PC-9 (cell line): ENCODE data around the gene MAML3.

ENCODE experiments used
- EZH2 ChIP-seq: fragments of 200-600 bp; sonication (generic); IDR thresholded peaks from 2 replicates; pipeline ENCODE4 v1.8.0; 2017; ENCODE audit warnings: antibody characterized with exemption, low read depth
- TF ChIP-seq, protein P1 (sequence below): fragments of 200-600 bp; sonication (generic); conservative IDR thresholded peaks from 2 replicates; pipeline ENCODE4 v1.6.1; 2017; ENCODE audit warnings: mixed run types, antibody characterized with exemption, mild to moderate bottlenecking, moderate library complexity

DNA sequence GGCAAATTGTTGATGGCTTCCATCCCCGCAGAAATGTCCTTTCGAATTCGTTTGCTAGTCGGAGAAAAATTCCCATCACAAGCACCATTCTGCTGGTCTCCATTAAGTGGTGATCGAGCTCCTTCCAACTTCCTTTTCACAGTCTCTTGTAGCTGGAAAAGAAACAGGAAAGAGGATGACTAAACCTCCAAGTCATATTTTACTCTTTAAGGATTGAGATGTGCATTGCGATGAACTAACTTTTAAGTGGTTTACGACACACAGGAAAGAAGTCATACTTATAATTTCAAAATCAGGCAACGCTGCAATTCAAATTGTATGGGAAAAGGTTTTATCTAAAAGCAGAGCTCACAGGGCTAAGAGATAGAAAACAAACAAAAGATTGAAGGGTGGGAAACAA is 263.2 kb downstream of the MAML3 start:
- TF ChIP-seq EZH2: no peak
- TF ChIP-seq, protein P1, sequence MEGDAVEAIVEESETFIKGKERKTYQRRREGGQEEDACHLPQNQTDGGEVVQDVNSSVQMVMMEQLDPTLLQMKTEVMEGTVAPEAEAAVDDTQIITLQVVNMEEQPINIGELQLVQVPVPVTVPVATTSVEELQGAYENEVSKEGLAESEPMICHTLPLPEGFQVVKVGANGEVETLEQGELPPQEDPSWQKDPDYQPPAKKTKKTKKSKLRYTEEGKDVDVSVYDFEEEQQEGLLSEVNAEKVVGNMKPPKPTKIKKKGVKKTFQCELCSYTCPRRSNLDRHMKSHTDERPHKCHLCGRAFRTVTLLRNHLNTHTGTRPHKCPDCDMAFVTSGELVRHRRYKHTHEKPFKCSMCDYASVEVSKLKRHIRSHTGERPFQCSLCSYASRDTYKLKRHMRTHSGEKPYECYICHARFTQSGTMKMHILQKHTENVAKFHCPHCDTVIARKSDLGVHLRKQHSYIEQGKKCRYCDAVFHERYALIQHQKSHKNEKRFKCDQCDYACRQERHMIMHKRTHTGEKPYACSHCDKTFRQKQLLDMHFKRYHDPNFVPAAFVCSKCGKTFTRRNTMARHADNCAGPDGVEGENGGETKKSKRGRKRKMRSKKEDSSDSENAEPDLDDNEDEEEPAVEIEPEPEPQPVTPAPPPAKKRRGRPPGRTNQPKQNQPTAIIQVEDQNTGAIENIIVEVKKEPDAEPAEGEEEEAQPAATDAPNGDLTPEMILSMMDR: no peak
